Effector CD4-positive, alpha-beta T cell (primary cell): ENCODE results near the gene TNFRSF6B.

Experiments
- DNase-seq: peaks from one replicate; pipeline ENCODE4 v3.0.0-alpha.2; 2020

The TNFRSF6B gene

GRCh38 chr20:63739130-63740069 is 42.9 kb downstream of the TNFRSF6B start, which contains the start of gene SLC2A4RG:
SLC2A4RG (plus strand) TSS chr20:63739776; CDS start chr20:63739913, 137 bp downstream.
- peak; percentile 57 for DNase-seq

DNA sequence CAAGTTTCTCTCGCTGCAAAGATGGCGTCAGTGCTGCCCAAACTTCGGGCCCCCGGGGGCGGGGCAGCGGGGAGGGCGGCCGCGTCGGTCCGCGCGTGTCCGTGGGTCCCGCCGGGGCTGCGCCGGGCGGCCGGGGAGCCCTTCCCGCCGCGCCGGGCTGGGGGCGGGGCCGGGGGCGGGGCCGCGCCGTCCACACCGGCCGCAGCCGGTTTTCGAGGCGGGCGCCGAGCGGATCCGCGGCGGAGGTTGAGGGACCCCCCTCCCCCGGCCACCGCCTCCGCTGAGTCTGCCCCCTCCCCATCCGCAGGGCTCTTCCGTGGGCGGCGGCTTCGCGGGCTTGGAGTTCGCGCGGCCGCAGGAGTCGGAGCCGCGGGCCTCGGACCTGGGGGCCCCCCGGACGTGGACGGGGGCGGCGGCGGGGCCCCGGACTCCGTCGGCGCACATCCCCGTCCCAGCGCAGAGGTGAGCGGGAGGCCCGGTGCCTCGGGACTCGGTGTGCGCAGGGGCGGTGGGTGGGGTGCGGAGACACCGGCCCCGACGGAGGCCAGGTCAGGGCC is 43.7 kb downstream of the TNFRSF6B start:
- peak; percentile 53 for DNase-seq

- peak; percentile 36 for DNase-seq
Measured at GRCh38 chr20:63740627-63741353, 44.3 kb downstream of the TNFRSF6B start.

- no peak for DNase-seq
Measured at GRCh38 chr20:63741354-63741675, 44.9 kb downstream of the TNFRSF6B start.

GRCh38 chr20:63741676-63742380 is 45.4 kb downstream of the TNFRSF6B start:
- DNase-seq, result no peak

GRCh38 chr20:63742381-63743024 is 46.1 kb downstream of the TNFRSF6B start:
- DNase-seq, result no peak

- DNase-seq, result no peak
Measured at GRCh38 chr20:63743210-63743970, 46.9 kb downstream of the TNFRSF6B start.

DNA sequence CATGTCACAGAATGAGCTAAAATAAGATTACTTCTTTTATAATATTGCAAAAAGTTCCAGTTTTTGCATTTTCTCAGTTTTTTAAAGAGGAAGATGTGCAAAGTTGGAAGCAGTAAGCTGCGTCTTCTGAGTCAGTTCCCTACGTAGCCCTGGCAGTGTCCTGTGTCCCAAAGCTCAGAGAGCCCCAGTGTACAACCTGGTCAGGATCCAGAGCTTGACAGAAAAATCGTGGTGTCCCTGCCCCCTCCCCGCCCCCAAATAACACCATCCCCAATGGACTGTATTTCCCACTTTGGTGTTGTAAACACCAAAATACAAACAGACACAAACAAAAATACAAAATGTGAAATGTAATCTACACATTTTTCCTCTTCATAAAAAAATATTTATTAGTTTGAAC is 47.7 kb downstream of the TNFRSF6B start:
- DNase-seq, result no peak

GRCh38 chr20:63744574-63745423 is 48.3 kb downstream of the TNFRSF6B start:
- no peak for DNase-seq

DNA sequence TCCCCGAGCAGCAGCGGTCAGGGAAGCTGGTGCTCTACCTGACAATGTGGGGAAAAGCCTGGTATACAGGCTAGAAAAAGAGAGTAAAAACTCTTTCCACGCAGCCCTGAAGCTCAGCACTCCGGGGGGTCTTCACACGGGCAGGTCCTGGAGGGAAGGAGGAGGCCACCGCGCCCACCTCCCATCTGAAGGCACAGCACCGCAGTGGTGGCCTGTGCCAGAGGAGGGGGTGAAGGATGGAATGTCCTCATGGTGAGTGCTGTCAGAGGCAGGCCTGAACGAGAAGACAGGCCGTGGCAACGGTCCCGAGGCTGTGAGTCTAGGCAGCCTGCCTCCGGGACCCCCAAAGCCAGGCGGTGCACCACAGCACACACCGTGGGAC is 49.0 kb downstream of the TNFRSF6B start:
- no peak for DNase-seq

DNA sequence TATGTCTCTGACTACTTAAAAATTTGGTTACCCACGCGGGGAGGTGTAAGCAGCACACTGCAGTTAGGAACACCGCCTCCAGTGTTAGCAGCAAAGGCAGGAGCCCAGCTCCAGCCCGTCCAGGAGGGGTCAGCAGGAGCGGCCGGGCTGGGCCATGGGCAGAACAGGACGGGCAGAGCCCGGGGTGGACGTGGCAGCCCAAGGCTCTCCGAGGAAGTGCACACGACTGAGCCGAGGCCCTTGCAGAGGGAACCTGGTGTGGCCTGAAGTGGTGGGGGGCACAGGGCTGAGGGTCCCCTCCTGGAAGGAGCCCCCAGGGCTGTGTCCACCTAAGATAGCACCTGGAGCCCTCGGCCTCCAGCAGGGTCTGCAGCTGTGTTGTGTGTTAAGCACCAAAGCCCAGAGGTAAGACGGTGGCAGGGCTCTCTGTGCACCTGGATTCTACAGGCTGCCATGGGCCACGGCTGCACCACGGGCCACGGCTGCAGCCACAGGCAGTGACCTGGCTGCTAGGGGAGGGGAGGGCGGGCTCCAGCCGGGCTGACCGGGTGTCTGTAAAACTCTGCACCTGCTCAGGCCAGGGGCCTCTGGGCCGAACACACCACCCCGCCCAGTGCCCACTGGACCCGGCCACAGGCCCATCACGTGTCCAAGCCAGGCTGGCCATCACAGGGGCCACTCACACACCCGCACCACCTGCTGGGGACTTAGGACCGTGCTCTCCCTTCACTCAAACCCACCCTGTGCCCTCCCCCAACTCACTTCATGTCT is 49.7 kb downstream of the TNFRSF6B start:
- DNase-seq, result no peak

- no peak for DNase-seq
Measured at GRCh38 chr20:63746751-63747315, 50.4 kb downstream of the TNFRSF6B start.

DNA sequence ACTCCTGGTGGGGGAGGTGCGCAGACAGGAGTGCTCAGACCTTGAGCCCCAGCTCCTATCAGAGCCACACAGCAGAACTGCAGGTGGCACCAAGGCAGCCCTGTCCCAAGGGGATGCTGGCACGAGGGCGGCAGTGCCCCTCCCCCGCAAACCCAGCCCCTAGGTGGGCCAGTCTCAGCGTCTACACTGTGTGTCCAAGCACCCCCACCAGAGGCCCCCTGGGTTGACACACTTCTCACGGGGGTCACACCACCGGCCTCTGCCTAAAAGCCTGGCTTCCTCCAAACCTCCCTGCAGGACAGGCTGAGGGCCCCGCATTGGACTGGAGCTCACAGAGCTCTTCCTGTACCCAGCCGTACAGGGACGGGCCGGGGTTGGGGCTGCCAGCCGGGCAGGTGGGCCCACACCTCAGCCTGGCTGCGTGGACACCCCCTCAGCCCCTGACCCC is 51.2 kb downstream of the TNFRSF6B start:
- DNase-seq, result no peak
